Measurements from ENCODE around the gene CLCA4.
"Not testable (repeated sequence)": the region's sequence is repeated elsewhere in the genome, so short reads cannot be mapped to it uniquely, and the experiment has no call there.

Gene CLCA4

GRCh38 chr1:86546787-86547221 is at the start of gene CLCA4:
CLCA4 (plus strand) TSS chr1:86547078; CDS start chr1:86547120, 42 bp downstream.
- DNase-seq (ENCODE audit: extremely low read depth, low read depth) = no peak
- no peak for TF ChIP-seq CTCF (IDR thresholded peaks at IDR 0.05; ENCODE audit: low read depth, low read length, missing control alignments)

GRCh38 chr1:86498281-86498680 is 48.6 kb upstream of the CLCA4 start:
- H3K4me3 ChIP-seq (replicated peaks; ENCODE audit: low read depth, low read length) = no peak overlapping the region
- no peak for DNase-seq (ENCODE audit: extremely low read depth, low read depth)

More at GRCh38 chr1:86546787-86547221, at the start of gene CLCA4:
- no peak within 1 kb of the TSS for H3K4me3 ChIP-seq (replicated peaks; ENCODE audit: low read depth, low read length)

GRCh38 chr1:86499987-86500593 is 46.8 kb upstream of the CLCA4 start:
- no peak for DNase-seq (ENCODE audit: extremely low read depth, low read depth)
- H3K4me3 ChIP-seq (replicated peaks; ENCODE audit: low read depth, low read length) = no peak overlapping the region
- peak; percentile 56 for TF ChIP-seq CTCF (IDR thresholded peaks at IDR 0.05; ENCODE audit: low read depth, low read length, missing control alignments)

More at GRCh38 chr1:86498281-86498680, 48.6 kb upstream of the CLCA4 start:
- no peak for TF ChIP-seq CTCF (IDR thresholded peaks at IDR 0.05; ENCODE audit: low read depth, low read length, missing control alignments)

- no peak for DNase-seq (ENCODE audit: extremely low read depth, low read depth)
- no peak overlapping the region for H3K4me3 ChIP-seq (replicated peaks; ENCODE audit: low read depth, low read length)
- TF ChIP-seq CTCF (IDR thresholded peaks at IDR 0.05; ENCODE audit: low read depth, low read length, missing control alignments) = no peak
Measured at GRCh38 chr1:86500714-86501113, 46.2 kb upstream of the CLCA4 start.

GRCh38 chr1:86502125-86502646 is 44.7 kb upstream of the CLCA4 start:
- TF ChIP-seq CTCF (IDR thresholded peaks at IDR 0.05; ENCODE audit: low read depth, low read length, missing control alignments) = peak; percentile 29
- not testable (repeated sequence) for H3K4me3 ChIP-seq (replicated peaks; ENCODE audit: low read depth, low read length); DNase-seq (ENCODE audit: extremely low read depth, low read depth)

- no peak overlapping the region for H3K4me3 ChIP-seq (replicated peaks; ENCODE audit: low read depth, low read length)
- TF ChIP-seq CTCF (IDR thresholded peaks at IDR 0.05; ENCODE audit: low read depth, low read length, missing control alignments) = no peak
- DNase-seq (ENCODE audit: extremely low read depth, low read depth) = no peak
Measured at GRCh38 chr1:86502721-86503405, 44.0 kb upstream of the CLCA4 start.
